GM18907 (cell line): Measurements from ENCODE around the gene TLL2.
A peak's percentile ranks its signal among the peaks of the same experiment; 100 is the strongest.

Experiments used
- ATAC-seq: cut with Tn5 transposase; IDR thresholded peaks from one replicate; pipeline ENCODE4 v1.9.1; 2021; ENCODE audit warnings: mild to moderate bottlenecking, moderate library complexity; ENCODE audit not compliant: unreplicated experiment

Gene TLL2

DNA sequence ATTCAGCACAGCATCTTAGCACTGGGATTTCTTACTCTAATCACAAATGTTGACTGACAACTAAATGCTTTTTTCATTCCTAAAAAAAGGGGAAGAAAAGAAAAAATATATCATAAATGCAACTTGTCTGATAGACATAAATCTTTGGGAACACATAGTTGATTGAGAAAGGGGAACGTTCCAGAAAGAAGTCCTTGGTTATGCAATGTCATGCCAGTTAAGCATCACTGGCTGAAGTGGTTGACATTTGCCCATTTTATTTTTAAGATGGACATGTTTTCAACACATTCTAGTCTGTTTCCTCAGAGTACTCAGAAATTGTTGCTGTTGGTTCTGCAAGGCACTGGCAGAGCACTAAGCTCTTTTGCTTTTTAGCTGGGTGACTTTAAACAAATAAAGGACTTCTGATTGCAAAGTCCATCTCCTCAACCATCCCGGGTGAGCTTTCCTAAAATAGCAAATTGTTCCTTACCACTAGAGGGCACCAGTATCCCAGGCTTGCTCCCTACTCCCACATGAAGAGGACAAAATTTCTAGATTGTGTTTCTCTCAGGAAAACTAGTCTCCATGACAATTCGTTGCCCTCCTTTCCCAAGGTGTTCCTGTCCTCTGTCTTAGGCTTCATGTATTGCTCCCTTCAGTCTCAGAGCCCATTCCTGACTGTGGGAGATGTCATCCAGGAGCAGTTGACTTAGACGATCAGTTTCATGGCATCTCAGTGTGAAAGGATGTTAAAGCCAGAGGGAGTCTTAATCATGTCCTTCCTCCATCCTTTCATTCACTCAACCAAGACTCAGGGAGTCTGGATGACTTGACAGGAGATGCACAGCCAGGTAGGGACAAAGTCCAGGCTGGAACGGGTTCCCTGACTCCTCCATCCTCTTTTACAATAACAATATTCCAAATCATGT, 178.9 kb downstream of the TLL2 start:
- no peak for ATAC-seq

GRCh38 chr10:96333101-96333500, 180.6 kb downstream of the TLL2 start:
- no peak for ATAC-seq

DNA sequence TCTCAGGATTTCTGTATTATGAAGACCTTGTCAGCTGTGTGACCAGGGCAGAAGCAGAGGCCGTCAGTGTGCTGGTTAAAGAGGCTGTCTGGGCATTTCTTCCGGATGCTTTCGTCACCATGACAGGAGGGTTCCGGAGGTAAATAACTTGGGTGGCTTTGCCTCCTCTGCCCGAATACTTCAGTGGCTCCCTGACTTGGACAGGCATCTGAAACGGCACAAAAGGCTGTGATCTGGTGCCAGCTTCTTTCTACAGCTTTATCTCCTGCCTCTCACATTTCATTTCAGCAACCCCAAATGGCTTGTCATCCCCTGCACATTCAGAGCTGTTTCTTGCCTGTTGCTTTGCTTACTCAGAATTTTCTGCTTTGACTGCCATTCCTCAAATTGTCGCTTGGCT, 186.3 kb downstream of the TLL2 start:
- no peak for ATAC-seq

- peak; percentile 93 for ATAC-seq
Measured at GRCh38 chr10:96325719-96326373, 187.9 kb downstream of the TLL2 start.

- ATAC-seq, result no peak
Measured at GRCh38 chr10:96324447-96324846, 189.3 kb downstream of the TLL2 start.

DNA sequence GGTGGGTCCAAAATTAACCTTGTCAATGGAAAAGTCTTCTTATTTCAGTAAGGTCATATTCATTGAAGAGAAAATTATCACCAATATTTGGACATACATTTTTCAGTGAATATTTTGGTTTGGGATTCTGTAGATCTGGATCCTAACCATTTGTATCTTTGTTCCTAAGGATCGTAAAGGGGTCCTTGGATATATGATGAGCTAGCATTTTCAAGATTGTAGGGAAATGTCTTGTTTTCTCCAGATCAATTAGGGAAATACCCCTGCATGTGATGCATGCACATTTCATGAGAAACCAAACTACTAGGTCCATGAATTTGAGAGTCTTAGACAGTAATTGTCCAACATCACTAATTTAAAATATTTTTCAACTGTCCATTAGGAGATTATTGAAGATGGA, 191.5 kb downstream of the TLL2 start:
- ATAC-seq, result no peak

DNA sequence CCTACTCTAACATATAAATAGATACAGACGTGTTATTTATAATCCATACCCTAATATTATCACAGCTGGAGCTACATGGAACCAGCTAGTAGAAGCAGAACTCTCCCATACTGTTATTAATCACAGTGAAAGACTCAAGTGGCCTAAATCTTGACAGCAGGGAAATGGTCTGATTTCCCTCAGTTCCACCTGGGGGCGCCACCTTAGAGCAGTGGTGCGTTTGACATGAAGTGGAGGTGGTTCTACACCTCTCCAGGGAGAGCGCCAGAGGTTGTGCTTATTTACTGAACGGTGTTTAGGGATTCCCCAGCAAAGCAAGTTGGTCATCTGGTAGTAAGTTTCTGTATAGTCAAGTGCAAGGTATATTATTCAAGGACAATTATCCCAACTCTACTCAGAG, 191.9 kb downstream of the TLL2 start:
- ATAC-seq, result no peak

DNA sequence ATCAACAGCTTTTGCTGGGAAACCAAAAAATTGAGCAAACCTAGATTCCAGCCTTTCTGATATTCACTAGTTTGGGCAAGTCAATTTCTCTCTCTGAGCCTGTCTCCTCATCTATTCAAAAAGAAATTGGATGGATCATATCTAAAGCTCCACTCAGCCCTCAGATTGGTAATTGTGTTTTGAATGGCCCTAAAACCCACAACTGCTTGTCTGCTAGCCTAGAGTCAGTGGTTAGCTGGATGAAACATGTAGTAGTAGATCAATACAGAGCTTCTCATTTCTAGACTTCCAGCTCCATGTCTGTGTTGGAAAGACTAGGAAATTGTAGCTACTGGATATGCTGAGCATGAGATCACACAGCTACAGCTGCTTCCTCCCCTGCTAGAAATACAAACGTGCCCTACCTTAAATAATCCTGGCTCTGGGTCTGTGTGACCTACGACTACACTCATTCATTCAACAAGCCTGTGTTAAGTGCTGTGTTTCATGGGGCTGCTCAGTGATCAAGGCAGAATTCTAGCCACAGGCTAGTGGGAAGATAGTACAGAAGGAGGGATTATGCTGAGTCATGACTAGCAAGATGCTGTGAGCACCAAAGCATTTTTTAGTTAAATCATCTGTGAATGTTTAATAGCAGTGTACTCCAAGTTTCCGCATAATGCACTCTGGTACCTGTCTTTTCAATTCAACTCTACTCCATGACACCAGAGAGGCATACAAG, 193.8 kb downstream of the TLL2 start:
- no peak for ATAC-seq

- ATAC-seq, result no peak
Measured at GRCh38 chr10:96317067-96317833, 196.5 kb downstream of the TLL2 start.
